GM12872 (cell line): ENCODE data around the gene EFCAB9.

Source experiments
- TF ChIP-seq, protein P1 (sequence below): IDR thresholded peaks from 3 replicates; pipeline ENCODE4 v1.5.1; 2011; ENCODE audit warnings: low read depth, mild to moderate bottlenecking, low read length, moderate library complexity; ENCODE audit not compliant: insufficient read depth

The EFCAB9 gene

DNA sequence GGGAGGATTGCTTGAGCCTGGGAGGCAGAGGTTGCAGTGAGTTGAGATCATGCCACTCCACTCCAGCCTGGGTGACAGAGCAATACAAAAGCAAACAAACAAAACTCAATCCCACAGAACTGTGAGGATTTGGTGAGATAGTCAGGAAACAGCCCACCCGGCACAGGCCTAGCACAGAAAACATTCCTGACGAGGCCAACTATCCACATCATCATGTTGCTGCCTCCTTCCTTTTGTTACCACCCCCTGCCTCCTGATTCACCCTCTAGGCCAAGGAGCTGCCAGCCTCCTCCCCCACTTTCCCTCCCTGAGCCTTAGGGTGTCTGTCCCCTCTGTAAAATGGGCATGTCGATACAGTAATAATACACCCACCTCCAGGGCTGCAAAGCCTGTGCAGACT lies 44.9 kb upstream of the EFCAB9 start:
- TF ChIP-seq, protein P1, sequence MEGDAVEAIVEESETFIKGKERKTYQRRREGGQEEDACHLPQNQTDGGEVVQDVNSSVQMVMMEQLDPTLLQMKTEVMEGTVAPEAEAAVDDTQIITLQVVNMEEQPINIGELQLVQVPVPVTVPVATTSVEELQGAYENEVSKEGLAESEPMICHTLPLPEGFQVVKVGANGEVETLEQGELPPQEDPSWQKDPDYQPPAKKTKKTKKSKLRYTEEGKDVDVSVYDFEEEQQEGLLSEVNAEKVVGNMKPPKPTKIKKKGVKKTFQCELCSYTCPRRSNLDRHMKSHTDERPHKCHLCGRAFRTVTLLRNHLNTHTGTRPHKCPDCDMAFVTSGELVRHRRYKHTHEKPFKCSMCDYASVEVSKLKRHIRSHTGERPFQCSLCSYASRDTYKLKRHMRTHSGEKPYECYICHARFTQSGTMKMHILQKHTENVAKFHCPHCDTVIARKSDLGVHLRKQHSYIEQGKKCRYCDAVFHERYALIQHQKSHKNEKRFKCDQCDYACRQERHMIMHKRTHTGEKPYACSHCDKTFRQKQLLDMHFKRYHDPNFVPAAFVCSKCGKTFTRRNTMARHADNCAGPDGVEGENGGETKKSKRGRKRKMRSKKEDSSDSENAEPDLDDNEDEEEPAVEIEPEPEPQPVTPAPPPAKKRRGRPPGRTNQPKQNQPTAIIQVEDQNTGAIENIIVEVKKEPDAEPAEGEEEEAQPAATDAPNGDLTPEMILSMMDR: no peak

DNA sequence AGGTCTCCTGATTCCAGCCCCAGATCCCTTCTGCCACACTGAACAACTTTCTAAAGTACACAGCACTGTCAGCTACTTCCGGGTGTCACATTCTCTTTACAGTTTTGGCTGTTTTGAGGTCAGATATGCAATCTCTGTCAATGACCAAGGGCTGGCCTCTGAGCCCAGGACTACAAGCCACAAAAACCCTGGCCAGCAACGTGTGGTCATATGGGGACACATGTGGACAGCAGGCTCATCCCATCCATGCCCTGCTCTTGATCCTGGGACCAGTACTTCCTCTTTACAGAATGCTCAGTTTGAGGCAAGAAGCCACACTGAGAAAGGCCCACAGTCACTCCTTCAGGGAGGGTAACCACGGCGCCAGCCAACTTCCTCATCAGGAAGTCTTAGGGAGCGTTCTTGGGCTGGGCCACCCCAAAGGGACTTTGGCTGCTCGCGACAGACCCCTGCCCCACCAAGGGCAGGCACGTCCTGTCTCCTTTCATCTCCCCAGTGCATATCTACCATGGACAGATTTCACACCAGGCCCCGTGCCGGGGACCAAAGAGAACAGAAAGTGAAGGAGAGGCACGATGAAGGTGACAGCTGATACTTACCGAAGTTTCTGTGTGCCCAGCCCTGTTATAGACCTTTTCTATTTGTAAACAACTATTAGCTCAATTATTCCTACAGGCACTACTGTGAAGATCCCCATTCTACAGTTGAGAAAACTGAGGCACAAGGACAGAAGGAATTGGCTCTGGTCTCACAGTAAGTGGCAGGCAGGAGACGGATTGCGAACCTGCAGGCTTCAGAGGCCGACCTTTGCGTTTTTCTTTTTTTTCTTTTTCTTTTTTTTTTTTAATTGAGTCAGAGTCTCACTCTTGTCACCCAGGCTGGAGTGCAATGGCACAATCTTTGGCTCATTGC lies 43.2 kb upstream of the EFCAB9 start:
- TF ChIP-seq, protein P1: no peak

DNA sequence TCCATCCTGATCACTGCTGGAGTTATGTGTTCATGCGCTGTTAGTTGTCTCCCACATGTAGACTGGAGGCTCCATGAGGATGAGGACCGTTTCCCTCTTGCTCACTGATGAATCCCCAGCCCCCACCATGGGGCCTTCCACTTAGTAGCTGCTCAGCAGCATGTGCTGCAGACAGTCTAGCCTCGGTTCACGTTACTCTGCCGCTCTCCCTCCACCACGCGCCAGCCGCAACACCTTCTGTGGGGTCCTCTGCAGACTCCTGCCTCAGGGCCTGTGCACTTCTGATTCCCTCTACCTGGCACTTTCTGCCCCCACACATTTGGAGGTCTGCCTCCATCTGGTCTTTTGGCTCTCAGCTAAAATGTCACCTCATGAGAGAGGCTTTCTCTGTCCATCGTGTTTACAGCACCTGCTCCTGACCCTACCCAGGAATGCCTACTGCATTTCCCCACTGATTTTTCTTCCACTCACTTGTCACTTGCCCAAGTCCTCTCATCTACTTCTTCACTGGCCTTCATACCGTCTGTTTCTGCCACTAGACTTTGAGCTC lies 42.2 kb upstream of the EFCAB9 start:
- TF ChIP-seq, protein P1: no peak

DNA sequence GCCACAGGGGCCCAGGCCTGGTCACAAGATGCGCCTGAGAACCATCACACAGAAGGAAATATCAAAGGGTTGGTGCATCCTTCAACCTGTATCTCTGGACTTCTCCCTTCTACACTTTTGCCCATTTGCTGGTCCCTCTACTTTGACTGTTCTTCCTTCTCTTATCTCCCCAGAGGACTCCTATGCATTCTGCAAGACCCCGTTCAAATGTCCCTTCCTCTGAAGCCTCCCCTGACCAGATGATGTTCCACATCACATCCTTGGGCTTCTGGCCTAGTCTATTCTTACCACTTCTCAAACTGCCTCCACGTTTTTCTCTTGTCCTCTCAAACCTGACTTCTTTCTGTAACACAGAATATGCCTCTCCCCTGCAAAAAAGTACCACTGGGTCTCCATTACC lies 40.3 kb upstream of the EFCAB9 start:
- TF ChIP-seq, protein P1: no peak

DNA sequence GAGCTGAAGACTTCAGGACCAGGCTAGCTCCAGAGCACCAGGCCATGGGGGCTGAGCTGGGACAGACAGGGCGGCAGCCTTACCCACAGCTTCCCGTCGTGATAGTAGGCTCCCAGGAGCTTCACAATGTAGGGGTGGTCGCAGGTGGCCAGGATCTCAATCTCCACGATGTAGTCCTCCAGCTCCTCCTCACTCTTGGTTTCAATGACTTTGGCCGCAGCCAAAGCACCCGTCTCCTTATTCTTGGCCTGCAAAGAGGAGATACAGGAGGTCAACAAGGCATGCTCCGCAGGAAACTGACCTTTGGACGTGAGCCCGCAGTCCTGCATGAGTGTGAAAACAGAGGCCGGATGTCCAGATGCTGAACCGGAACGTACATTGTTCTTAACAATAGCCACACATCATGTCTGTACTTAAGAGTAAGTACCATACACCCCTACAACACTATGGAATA lies 37.4 kb upstream of the EFCAB9 start:
- TF ChIP-seq, protein P1: no peak

DNA sequence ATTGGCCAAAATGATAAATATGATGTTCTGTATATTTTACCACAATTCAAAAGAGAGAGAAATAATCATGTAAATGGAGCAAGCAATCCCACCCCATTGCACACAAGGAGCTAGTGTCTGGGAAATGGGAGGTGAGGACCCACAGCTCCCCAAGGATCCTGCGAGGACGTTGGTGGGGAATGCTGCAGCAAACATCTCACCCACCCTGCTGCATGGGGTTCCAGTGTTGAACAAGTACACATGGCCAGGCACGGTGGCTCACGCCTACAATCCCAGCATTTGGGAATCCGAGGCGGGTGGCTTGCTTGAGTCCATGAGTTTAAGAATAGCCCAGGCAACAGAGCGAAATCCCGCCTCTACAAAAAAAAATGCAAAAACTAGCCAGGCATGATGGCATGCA lies 35.0 kb upstream of the EFCAB9 start:
- TF ChIP-seq, protein P1: no peak

DNA sequence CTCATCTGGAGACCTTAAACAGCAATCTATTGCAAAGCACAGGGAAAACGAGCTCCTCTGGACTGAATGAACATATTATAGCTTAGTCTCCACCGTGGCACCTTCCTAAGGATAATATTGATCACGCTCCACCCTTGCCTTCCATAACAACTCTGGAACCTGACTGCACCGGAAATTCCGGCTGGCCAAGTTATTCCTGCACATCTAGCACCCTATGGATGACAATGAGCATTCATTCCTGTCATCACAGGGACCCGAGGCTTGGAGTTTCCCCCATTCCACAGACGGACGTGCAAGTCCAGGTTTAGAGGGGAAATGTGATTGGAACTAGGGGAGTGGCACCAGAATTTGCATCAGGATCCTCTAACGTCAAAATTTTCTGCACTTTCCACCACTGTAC lies 33.5 kb upstream of the EFCAB9 start:
- TF ChIP-seq, protein P1: no peak
